GM19372 (cell line): ENCODE data around the gene SLC45A3.
A peak's percentile ranks its signal among the peaks of the same experiment; 100 is the strongest.
"Not testable (repeated sequence)": the region's sequence is repeated elsewhere in the genome, so short reads cannot be mapped to it uniquely, and the experiment has no call there.

ENCODE experiments used
- ATAC-seq: cut with Tn5 transposase; IDR thresholded peaks from one replicate; pipeline ENCODE4 v1.9.1; 2021; ENCODE audit warnings: mild to moderate bottlenecking, low read depth, moderate library complexity; ENCODE audit not compliant: unreplicated experiment

Gene SLC45A3

GRCh38 chr1:205639567-205639966, 40.7 kb downstream of the SLC45A3 start:
- no peak for ATAC-seq

- ATAC-seq, result no peak
These were observed 42.3 kb downstream of the SLC45A3 start for GRCh38 chr1:205637854-205638468.

GRCh38 chr1:205636732-205637131, 43.6 kb downstream of the SLC45A3 start:
- ATAC-seq, result no peak

- not testable (repeated sequence) for ATAC-seq
These were observed 44.2 kb downstream of the SLC45A3 start for GRCh38 chr1:205636138-205636530.

GRCh38 chr1:205633421-205633976, 46.8 kb downstream of the SLC45A3 start:
- no peak for ATAC-seq

GRCh38 chr1:205632669-205633169, 47.6 kb downstream of the SLC45A3 start:
- no peak for ATAC-seq

- peak; percentile 75 for ATAC-seq
These were observed 48.3 kb downstream of the SLC45A3 start, which contains the start of gene ELK4 for GRCh38 chr1:205631768-205632668. Gene ELK4, minus strand, starts transcription at chr1:205632011. Its CDS starts 8,129 bp downstream, at chr1:205623882.

GRCh38 chr1:205631010-205631767, 49.1 kb downstream of the SLC45A3 start:
- ATAC-seq, result peak; percentile 53

GRCh38 chr1:205630651-205631009, 49.7 kb downstream of the SLC45A3 start:
- ATAC-seq, result no peak

- no peak for ATAC-seq
These were observed 50.1 kb downstream of the SLC45A3 start for GRCh38 chr1:205630241-205630640.

GRCh38 chr1:205629751-205630150, 50.6 kb downstream of the SLC45A3 start:
- ATAC-seq, result no peak

GRCh38 chr1:205627956-205628355, 52.4 kb downstream of the SLC45A3 start:
- ATAC-seq, result no peak

GRCh38 chr1:205626216-205626615, 54.1 kb downstream of the SLC45A3 start:
- no peak for ATAC-seq

GRCh38 chr1:205623646-205624045, 56.7 kb downstream of the SLC45A3 start:
- ATAC-seq, result no peak

GRCh38 chr1:205620269-205620668, 60.0 kb downstream of the SLC45A3 start:
- ATAC-seq, result no peak

- no peak for ATAC-seq
These were observed 60.9 kb downstream of the SLC45A3 start for GRCh38 chr1:205619376-205619775.

- ATAC-seq, result no peak
These were observed 63.6 kb downstream of the SLC45A3 start for GRCh38 chr1:205616563-205617293.

GRCh38 chr1:205615789-205616188, 64.5 kb downstream of the SLC45A3 start:
- ATAC-seq, result no peak

GRCh38 chr1:205613854-205614412, 66.4 kb downstream of the SLC45A3 start:
- ATAC-seq, result no peak

GRCh38 chr1:205612556-205612955, 67.8 kb downstream of the SLC45A3 start:
- no peak for ATAC-seq
